Astrocyte (in vitro differentiated cells and primary cell): ENCODE results near the gene CHCHD3. TPM values are rescaled to one million over a fixed set of nuclear protein-coding genes. Genes with fewer than 3 reads are reported as not detected.

Experiments
- DNase-seq: peaks from one replicate; pipeline ENCODE4 v3.0.0-alpha.2; 2010; ENCODE audit warnings: low read depth
- FAIRE-seq: peaks from 2 replicates; lab custom pipeline; 2011; peaks lifted over from hg19 to GRCh38; lab: Jason Lieb, UNC
- H2AFZ ChIP-seq: 2 replicates; pipeline ENCODE4 v1.6.0; 2012; ENCODE audit warnings: low read depth, low read length, inconsistent platforms
- H3K27ac ChIP-seq: 2 replicates; pipeline ENCODE4 v1.5.1; 2011; ENCODE audit warnings: low read depth, low read length, inconsistent platforms
- H3K27me3 ChIP-seq: 2 replicates; pipeline ENCODE4 v1.6.0; 2011; ENCODE audit warnings: low read length, inconsistent platforms; ENCODE audit not compliant: insufficient read depth
- H3K36me3 ChIP-seq: 2 replicates; pipeline ENCODE4 v1.5.1; 2011; ENCODE audit warnings: low read length, inconsistent platforms; ENCODE audit not compliant: insufficient read depth
- H3K4me1 ChIP-seq: 2 replicates; pipeline ENCODE4 v1.5.1; 2011; ENCODE audit warnings: low read length, inconsistent platforms; ENCODE audit not compliant: insufficient read depth
- H3K4me2 ChIP-seq: 2 replicates; pipeline ENCODE4 v1.6.0; 2012; ENCODE audit warnings: low read length, inconsistent platforms
- H3K4me3 ChIP-seq: 2 replicates; pipeline ENCODE4 v1.5.1; 2011; ENCODE audit warnings: low read depth, mild to moderate bottlenecking, low read length, inconsistent platforms; ENCODE audit not compliant: insufficient read depth
- H3K79me2 ChIP-seq: 2 replicates; pipeline ENCODE4 v1.6.0; 2012; ENCODE audit warnings: mild to moderate bottlenecking, low read length, inconsistent platforms; ENCODE audit not compliant: insufficient read depth
- H3K9ac ChIP-seq: 2 replicates; pipeline ENCODE4 v1.6.0; 2012; ENCODE audit warnings: mild to moderate bottlenecking, low read length, inconsistent platforms
- H3K9me3 ChIP-seq: 2 replicates; pipeline ENCODE4 v1.5.1; 2012; ENCODE audit warnings: low read depth, mild to moderate bottlenecking, low read length, inconsistent platforms; ENCODE audit not compliant: insufficient read depth
- H4K20me1 ChIP-seq: 2 replicates; pipeline ENCODE4 v1.6.0; 2012; ENCODE audit warnings: low read length, inconsistent platforms; ENCODE audit not compliant: insufficient read depth
- H3K27ac Mint-ChIP-seq: one replicate; pipeline ENCODE4 v1.8.0; 2021; ENCODE audit warnings: mild to moderate bottlenecking, mixed read lengths; ENCODE audit not compliant: unreplicated experiment
- H3K27me3 Mint-ChIP-seq: one replicate; pipeline ENCODE4 v1.8.0; 2021; ENCODE audit warnings: low read depth, mixed read lengths; ENCODE audit not compliant: unreplicated experiment
- H3K36me3 Mint-ChIP-seq: one replicate; pipeline ENCODE4 v1.8.0; 2021; ENCODE audit warnings: low read depth, mixed read lengths; ENCODE audit not compliant: unreplicated experiment
- H3K4me1 Mint-ChIP-seq: one replicate; pipeline ENCODE4 v1.8.0; 2021; ENCODE audit warnings: low read depth, mixed read lengths; ENCODE audit not compliant: unreplicated experiment
- H3K4me3 Mint-ChIP-seq: one replicate; pipeline ENCODE4 v1.8.0; 2021; ENCODE audit warnings: mild to moderate bottlenecking, moderate library complexity, mixed read lengths; ENCODE audit not compliant: unreplicated experiment
- H3K9me3 Mint-ChIP-seq: one replicate; pipeline ENCODE4 v1.8.0; 2021; ENCODE audit warnings: mild to moderate bottlenecking, mixed read lengths; ENCODE audit not compliant: unreplicated experiment
- CTCF ChIP-seq: IDR thresholded peaks from 2 replicates; pipeline ENCODE4 v1.5.1; 2011; ENCODE audit warnings: low read depth, mild to moderate bottlenecking, inconsistent platforms, low read length, moderate library complexity; ENCODE audit not compliant: insufficient read depth
- EZH2 ChIP-seq: IDR thresholded peaks from 2 replicates; pipeline ENCODE4 v1.6.1; 2012; ENCODE audit warnings: mild to moderate bottlenecking, low read length, inconsistent platforms; ENCODE audit not compliant: insufficient read depth
- total RNA-seq: library from RNA; stranded (reverse); gene quantifications from 2 replicates; pipeline ENCODE4 v1.2.1, GENCODE V29; 2021

CHCHD3 gene
- total RNA-seq, 1 donor from 2014 or later: 63.1 TPM

- Histone ChIP-seq H3K4me2 (peak overlapping the region; percentile 34), H3K27ac (no peak overlapping the region), H4K20me1 (no peaks in the 10 kb centered on the region), H3K4me1 (peaks cover 14% of the 10 kb centered on the region), H3K9me3 (no peaks in the 10 kb centered on the region), H3K27me3 (no peaks in the 10 kb centered on the region), H3K79me2 (no peaks in the 10 kb centered on the region), H3K4me3 (no peak overlapping the region), H2AFZ (no peak overlapping the region), H3K9ac (no peak overlapping the region), H3K36me3 (no peaks in the 10 kb centered on the region)
- FAIRE-seq (no peak), DNase-seq (no peak)
- no peaks in the 10 kb centered on the region for H3K36me3 Mint-ChIP-seq
- H3K4me1 Mint-ChIP-seq: no peaks in the 10 kb centered on the region
- H3K27me3 Mint-ChIP-seq: peaks cover 19% of the 10 kb centered on the region
- peaks cover 9% of the 10 kb centered on the region for H3K9me3 Mint-ChIP-seq
- no peak overlapping the region for H3K27ac Mint-ChIP-seq
- no peak overlapping the region for H3K4me3 Mint-ChIP-seq
- TF ChIP-seq EZH2 (no peak), CTCF (no peak)
Measured at GRCh38 chr7:132750096-132750495, 331.8 kb downstream of the CHCHD3 start.

GRCh38 chr7:132745510-132745909 lies 336.4 kb downstream of the CHCHD3 start:
- no peak for DNase-seq
- Mint-ChIP-seq H3K27me3 (peaks cover 12% of the 10 kb centered on the region), H3K27ac (no peak overlapping the region), H3K4me1 (peaks cover 3% of the 10 kb centered on the region), H3K36me3 (no peaks in the 10 kb centered on the region), H3K4me3 (no peak overlapping the region), H3K9me3 (peaks cover 15% of the 10 kb centered on the region)
- Histone ChIP-seq H4K20me1 (no peaks in the 10 kb centered on the region), H3K27me3 (no peaks in the 10 kb centered on the region), H3K9ac (no peak overlapping the region), H3K9me3 (no peaks in the 10 kb centered on the region), H2AFZ (no peak overlapping the region), H3K27ac (no peak overlapping the region), H3K79me2 (no peaks in the 10 kb centered on the region), H3K36me3 (no peaks in the 10 kb centered on the region), H3K4me1 (peaks cover 12% of the 10 kb centered on the region), H3K4me2 (no peak overlapping the region), H3K4me3 (no peak overlapping the region)
- no peak for FAIRE-seq
- TF ChIP-seq EZH2 (no peak), CTCF (no peak)

GRCh38 chr7:132743974-132744373 lies 337.9 kb downstream of the CHCHD3 start:
- peaks cover 3% of the 10 kb centered on the region for H3K27me3 Mint-ChIP-seq
- H3K27ac Mint-ChIP-seq: no peak overlapping the region
- Histone ChIP-seq H3K27me3 (no peaks in the 10 kb centered on the region), H3K4me2 (no peak overlapping the region), H4K20me1 (no peaks in the 10 kb centered on the region), H2AFZ (no peak overlapping the region), H3K9ac (no peak overlapping the region), H3K36me3 (no peaks in the 10 kb centered on the region), H3K4me1 (peaks cover 22% of the 10 kb centered on the region), H3K27ac (no peak overlapping the region), H3K9me3 (no peaks in the 10 kb centered on the region), H3K4me3 (no peak overlapping the region), H3K79me2 (no peaks in the 10 kb centered on the region)
- TF ChIP-seq EZH2 (no peak), CTCF (no peak)
- peaks cover 7% of the 10 kb centered on the region for H3K4me1 Mint-ChIP-seq
- H3K9me3 Mint-ChIP-seq: peaks cover 12% of the 10 kb centered on the region
- H3K4me3 Mint-ChIP-seq: no peak overlapping the region
- H3K36me3 Mint-ChIP-seq: no peaks in the 10 kb centered on the region
- FAIRE-seq (no peak), DNase-seq (no peak)
